Left cardiac atrium (tissue), 4 donors: ENCODE results near the gene MEIOB. TPM values are rescaled to one million over a fixed set of nuclear protein-coding genes. Genes with fewer than 3 reads are reported as not detected.
"Not testable (repeated sequence)": the region's sequence is repeated elsewhere in the genome, so short reads cannot be mapped to it uniquely, and the experiment has no call there.

Experiments used
- ATAC-seq, 2 donors: fragments of 200-7000 bp; cut with Tn5 transposase; one replicate each; pipeline ENCODE4 v1.9.1; 2020; ENCODE audit warnings: mild to moderate bottlenecking in 2 of 2, moderate library complexity in 2 of 2
- DNase-seq: peaks from one replicate; pipeline ENCODE4 v3.0.0-alpha.2; 2020
- intact Hi-C, 2 donors: fragments of 100-400 bp; cut with DNase I; formaldehyde crosslinking; loops; one replicate each; pipeline versions ENCODE4 v1.14.1 to v1.15.1; 2022 to 2023
- total RNA-seq, 2 donors: library from RNA; stranded (reverse); fragmentation: NEBNext Ultra II Directional; extraction: Animal tissue kit (Norgen Biotek cat#: 25700); gene quantifications; one replicate each; pipeline ENCODE4 v1.2.1, GENCODE V29; 2021
- donor health status: DM: no; HTN: yes; CAD: no.
- donor health status: DM: no; HTN: yes; CAD: no; lungs with severe emphysema.
- donor health status: DM: yes; HTN: yes; CAD: no.
- donor health status: Dilated cardiomyopathy.

Gene MEIOB
- total RNA-seq, 2 donors from 2014 or later = 0.18 to 0.21 TPM

DNA sequence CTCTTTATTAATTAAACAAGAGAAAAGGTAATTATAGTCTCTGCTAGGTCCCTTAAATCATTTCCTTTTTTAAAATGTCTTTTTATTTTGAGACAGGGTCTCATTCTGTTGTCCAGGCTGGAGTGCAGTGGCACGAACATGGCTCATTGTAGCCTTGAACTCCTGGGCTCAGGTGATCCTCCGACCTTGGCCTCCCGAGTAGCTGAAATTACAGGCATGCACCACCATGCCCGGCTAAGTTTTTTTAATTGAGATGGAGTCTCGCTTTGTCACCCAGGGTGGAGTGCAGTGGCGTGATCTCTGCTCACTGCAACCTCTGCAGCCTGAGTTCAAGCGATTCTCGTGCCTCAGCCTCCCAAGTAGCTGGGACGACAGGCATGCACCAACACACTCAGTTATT is 9.2 kb upstream of the MEIOB start:
- intact Hi-C loops, ATAC-seq, DNase-seq: not testable (repeated sequence)

DNA sequence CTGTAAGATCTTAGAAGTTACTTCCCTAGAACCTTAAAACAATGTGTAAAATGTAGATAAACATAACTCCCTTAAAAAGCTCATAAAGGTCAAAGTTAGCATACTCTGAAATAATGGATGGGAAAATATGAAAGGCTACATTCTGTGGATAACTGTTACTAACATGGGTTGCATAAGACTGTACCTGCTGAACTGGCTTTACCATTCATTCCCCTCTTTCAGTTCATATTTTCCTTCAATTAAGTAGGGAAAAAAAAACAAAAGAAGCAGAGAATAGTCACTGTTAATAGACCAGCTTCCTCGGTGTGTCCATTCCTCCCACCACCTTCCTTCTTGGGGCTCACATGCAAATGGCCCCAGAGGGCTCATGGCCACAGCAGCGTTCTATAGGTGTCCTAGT is 7.5 kb upstream of the MEIOB start:
- intact Hi-C loops = no loop called here
- ATAC-seq = no peak
- DNase-seq = no peak

DNA sequence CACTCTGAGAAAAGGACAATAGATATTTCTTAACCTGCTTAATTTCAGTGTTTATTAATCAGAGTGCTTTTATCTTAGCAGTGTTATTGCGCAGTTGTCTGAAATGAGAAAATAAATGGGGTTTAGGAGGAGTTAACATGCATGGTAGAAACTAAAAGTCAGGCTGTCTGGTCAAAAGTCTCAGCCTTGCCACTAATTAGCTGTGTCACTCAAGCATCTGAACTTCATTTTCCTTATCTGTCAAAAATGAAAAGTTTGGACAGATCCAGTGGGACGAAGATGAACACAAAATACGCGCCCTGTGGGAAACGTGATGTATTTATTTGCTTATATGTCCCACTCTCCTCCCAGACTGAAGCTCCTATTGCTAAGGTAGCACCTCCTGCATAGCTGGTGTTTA is 6.3 kb upstream of the MEIOB start:
- ATAC-seq (no peak), DNase-seq (no peak)
- intact Hi-C loops = no loop called here

DNA sequence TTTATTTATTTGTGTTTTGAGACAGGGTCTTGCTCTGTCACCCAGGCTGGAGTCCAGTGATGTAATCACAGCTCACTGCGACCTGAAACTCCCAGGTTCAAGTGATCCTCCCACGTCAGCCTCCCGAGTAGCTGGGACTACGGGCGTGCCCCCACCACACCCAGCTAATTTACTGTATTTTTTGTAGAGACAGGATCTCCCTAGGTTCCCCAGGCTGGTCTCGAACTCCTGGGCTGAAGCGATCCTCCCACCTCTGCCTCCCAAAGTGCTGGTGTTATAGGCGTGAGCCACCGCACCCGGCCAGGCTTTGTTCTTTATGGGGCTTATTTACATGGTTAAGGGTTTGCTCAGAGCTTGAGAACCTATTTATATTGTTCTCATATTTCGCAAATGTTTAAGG is 5.8 kb upstream of the MEIOB start:
- intact Hi-C loops = no loop called here
- no peak for ATAC-seq

DNA sequence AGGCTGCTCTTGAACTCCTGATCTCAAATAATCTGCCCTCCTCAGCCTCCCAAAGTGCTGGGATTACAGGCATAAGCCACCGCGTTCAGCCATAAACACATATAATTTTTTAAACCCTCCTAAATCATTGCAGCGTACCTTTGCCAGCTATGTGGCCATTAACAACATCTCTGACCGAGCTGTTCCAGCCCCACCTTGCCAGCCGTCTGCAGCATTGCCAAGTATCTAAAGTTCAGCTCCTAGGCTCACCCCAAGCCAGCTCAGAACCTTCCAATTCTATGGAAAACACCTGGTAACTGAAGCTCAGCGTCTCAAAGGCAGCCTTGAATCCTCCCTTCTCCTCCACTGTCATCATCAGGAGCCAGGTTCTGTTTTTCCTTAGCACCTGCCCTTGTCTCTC is 5.1 kb upstream of the MEIOB start:
- intact Hi-C loops = no loop called here
- ATAC-seq = no peak
- DNase-seq = no peak

More for the DNA sequence above, 5.8 kb upstream of the MEIOB start:
- DNase-seq = no peak

DNA sequence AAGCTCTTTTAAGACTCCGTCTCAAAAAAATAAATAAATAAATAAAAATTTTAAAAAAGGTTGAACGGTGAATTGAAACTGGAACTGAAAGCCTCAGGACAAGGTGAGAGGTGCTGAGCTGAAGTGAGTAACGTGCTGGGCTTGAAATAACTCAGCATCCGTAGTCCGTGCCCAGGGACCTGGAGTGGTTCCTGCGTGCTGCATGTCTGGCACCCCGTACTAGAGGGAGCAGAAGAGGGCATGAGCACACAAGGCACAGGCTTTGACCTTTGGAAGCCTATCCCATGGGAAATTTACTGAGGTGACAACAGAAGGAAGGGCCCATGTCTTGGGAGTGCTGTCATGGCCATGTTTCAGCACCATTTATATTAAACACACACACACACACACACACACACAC is 4.5 kb upstream of the MEIOB start:
- intact Hi-C loops = no loop called here
- DNase-seq = no peak
- ATAC-seq = no peak

DNA sequence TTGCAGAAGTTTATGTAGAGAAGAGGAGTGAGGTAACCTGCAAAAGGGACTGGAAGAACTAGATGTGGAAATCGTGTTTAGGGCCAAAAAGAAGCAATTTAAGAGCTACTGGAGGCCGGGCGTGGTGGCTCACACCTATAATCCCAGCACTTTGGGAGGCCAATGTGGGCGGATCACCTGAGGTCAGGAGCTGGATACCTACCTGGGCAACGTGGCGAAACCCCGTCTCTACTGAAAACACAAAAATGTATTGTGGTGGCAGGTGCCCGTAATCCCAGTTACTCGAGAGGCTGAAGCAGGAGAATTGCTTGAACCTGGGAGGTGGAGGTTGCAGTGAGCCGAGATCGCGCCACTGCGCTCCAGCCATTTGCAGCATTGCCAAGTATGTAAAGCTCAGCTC is 4.1 kb upstream of the MEIOB start:
- intact Hi-C loops, ATAC-seq, DNase-seq: not testable (repeated sequence)

DNA sequence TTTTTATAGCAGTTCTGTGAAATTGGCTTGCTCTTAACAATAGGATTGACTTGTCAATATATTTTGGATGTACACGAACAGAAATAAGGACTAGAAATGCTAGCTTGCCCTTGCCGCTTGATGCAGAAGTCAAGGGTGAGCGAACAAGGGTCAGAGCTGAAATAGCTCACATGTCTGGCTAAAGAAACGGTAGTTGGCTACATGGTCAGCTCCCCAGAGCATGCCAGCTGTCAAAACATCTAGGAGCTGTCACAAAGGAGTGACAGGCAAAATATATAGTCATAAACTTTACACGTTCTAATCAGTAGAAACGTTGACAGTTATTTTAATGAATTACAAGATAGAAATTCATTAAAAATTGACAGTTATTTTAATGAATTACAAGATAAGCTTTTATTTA is 2.9 kb upstream of the MEIOB start:
- no peak for ATAC-seq
- intact Hi-C loops = no loop called here
- DNase-seq = no peak

DNA sequence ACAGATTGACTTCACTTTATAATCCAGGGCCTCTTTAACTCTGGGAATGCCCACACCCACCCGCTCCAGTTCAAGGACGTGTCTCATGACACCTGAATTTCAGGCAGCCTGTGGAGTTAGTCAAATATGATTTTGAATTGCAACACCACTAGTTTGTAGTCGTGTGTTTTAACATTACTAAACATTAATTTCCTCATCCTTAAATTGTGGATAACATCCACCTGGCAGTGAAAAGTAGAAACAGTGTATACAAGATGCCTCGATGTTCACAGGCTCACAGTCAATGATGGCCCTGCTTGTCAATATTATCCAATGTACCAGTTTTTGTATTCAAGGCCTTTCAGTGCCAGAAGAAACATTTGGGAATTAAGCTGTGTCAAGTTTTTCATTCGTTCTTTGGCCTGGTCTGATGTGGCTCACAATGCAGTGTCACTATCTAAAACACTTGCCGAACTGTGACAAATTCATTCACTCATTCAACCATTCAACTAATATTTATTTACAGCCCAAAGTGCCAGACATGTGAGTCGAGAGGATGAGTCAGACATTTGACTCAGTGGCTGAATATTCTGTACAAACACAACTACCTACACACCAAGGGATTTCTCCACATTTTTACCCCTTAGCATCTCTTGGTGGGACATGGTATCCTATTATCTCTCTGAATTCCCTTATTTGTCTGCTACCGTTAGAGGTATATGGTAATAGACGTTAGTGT is 1.4 kb downstream of the MEIOB start:
- ATAC-seq = no peak
- DNase-seq = no peak
- intact Hi-C loops = no loop called here

DNA sequence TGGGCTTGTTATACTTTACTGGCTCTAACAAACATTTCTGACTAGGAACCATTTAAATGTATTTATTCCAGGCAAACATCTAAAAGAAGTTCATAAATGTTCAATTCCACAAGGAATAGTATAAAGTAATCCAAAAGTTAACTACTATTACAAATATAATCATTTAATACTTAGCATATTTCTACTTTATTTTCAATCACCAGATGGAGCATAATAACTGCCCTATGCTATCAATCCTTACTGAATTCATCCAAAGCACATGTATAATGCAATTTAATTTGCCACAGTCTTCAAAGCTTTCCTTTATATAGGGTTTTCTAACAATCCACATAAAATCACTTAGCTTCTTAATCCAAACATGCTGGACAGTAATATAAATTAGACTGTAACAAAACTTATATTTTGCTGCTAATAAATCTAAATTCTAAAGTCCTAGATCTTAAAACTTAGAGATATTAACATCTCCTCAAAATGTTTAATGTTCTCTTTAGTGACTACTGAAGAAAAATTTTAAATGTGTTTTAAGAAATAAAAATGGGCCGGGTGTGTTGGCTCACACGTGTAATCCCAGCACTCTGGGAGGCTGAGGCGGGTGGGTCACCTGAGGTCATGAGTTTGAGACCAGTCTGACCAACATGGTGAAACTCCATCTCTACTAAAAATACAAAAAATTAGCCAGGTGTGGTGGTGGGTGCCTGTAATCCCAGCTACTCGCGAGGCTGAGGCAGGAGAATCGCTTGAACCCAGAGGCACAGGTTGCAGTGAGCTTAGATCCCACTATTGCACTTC is 5.9 kb downstream of the MEIOB start:
- intact Hi-C loops = loop anchor here in 1 of 2 donors (2.0 kb wide), 1 partner anchor 65 kb away; no protein-coding TSS in a partner anchor
- DNase-seq (no peak), ATAC-seq (no peak)

DNA sequence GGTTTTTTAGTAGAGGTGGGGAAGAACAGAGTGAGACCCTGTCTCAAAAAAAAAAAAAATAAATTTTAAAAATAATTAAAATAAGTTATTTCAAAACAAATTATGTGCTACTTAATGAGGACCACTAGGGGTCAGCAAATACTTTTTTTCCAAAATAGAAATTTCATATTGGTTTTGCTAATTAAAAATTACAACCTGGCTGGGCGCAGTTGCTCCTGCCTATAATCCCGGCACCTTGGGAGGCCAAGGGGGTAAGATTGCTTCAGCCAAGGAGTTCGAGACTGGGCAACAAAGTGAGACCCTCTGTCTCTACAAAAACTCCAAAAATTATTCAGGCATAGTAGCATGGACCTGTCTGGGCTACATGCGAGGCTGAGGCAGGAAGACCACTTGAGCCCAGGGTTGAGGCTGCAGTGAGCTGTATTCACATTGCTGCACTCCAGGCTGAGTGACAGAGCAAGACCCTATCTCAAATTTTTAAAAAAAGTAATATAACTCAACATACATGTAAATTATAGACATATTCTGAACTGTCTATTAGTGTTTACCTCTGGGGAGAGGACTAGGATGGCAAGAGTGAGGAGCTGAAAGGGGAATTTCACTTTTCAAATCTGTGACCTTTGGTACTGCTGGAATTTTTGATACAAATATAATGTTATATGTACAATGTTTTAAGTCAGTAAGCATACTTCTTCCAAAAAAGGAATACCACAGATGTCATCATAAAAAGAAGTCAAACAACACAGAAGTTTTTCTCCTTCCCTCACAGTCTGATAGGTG is 8.1 kb downstream of the MEIOB start:
- intact Hi-C loops = loop anchor here in 1 of 2 donors (2.0 kb wide), 1 partner anchor 67 kb away; no protein-coding TSS in a partner anchor
- DNase-seq (no peak), ATAC-seq (no peak)

DNA sequence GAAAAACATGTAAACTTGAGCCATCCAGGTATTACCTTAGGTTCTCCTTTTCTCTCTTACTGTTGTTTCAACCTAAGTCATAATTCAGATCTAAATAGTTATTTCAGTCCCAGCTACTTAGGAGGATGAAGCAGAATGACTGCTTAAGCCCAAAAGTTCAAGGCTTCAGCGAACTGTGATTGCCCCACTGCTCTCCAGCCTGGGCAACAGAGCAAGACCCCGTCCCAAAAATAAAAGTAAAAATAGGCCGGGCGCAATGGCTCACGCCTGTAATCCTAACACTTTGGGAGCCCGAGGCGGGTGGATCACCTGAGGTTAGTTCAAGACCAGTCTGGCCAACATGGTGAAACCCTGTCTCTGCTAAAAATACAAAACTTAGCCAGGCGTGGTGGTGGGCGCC is 9.6 kb downstream of the MEIOB start:
- intact Hi-C loops = no loop called here
- DNase-seq (no peak), ATAC-seq (no peak)

DNA sequence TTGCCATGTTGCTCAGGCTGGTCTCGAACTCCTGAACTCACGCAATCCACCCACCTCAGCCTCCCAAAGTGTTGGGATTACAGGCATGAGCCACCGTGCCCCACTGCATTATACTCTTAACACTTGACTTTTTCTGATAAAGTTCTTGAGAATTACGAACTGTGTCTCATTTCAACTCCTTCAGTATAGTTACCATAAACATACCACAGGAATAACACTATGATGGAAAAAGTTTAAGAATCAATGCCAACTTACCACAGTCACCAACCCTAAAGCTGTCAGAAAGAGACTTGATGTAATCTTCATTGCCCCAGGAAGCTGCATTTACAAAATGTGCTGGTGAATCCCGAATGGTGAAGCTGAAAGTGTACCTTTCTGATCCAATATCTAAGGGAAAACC is 10.2 kb downstream of the MEIOB start:
- ATAC-seq (no peak), DNase-seq (no peak)
- intact Hi-C loops = no loop called here

DNA sequence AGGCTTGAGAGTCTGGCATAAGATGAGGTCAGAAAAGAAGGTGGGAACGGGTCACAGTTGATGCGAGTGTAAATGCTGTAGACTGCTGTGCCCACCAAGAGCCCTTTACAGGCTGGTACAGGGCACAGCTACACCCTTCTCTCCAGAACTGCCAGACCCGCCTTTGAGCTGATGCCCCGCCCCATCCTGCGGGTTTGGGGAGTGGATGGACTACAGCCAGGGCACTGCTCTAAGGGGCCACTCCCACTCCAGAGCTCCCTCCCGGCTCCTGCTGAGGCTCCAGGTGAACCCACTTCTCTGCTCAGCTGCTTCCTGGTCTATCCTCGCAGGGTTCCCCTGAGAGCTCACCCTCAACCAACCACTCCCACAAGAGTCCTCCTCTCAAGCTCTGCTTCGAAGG is 12.3 kb downstream of the MEIOB start:
- DNase-seq (no peak), ATAC-seq (peak; percentile 15 to 87)
- intact Hi-C loops = no loop called here

DNA sequence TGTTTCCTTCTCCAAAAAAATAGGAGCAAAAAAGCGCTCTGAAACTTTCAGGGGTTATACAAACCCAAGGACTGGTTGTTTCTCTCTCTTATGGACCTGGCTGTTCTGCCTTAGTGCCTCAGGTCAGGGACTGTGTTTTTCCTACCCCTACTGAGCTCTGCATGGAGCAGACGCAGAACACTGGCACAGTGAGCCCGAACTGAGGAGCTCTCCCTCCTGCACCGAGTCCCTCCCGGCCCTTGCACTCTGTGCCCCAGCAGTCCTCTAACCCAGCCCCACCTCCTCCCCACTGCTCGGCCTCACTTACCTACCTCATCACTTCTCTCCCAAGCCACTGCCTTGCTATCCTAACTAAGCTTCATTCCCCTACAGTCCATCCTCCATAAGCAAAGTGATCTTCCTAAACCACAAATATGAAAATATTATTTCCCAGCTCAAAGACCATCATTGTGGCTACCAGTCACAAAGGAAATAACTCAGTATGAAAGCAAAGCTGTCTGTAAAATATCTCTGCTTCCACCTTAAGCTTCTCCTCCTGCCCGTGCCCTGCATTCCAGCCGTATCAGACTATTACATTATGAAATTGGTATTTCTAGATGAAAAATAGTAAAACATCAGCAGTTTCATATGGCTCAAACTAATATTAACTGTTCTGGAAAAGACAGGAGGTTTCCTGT is 13.6 kb downstream of the MEIOB start:
- DNase-seq (no peak), ATAC-seq (peak in 1 of 2 donors; percentile 63)
- intact Hi-C loops = no loop called here

DNA sequence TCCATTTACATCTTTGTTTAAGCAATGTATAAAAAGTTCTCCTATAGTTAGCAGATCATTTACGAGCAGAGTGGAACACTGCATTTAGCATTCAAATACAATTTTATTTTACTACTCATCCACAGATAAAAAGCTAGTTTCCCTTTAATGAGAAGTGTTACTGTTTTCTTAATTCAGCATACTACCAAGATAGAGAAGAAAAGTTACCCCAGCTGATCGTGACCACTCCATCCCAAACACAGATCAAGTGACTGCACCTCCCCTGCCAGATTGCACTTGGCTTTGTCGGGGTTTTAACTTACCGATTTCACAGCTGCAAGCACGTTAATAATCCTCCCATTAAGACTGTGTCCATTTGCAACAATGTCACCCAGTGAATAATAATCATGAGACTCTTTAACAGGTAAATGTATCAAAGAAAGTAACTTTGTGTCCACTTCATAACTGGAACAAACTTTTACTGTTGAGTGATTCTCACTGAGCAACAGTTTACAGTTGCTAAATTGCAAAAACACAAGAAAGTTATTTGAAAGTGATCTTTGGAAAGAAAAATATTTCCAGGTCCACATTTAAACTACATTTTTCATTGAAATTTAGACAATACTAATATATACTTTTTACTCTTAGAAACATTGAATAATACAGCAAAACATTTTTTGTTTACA is 14.4 kb downstream of the MEIOB start:
- no peak for ATAC-seq
- intact Hi-C loops = no loop called here
- no peak for DNase-seq

DNA sequence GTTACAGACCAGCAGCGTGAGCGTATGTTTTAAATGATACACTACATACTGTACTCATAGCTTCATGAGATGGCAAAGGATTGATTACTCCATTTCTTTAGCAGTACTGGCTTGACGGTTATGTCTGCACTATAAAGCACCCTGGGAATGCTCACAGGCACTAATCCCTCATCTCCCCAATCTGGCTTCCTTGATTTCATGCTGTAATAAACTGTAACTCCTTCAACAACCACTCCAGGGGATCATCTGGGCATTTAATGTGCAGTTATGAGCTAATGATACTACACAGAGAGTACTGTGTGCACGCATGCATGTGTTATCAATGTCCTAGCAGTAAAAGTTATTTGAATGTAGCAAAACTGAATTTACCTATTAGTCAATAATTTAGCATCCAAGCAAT is 20.2 kb downstream of the MEIOB start:
- DNase-seq = no peak
- intact Hi-C loops = no loop called here

DNA sequence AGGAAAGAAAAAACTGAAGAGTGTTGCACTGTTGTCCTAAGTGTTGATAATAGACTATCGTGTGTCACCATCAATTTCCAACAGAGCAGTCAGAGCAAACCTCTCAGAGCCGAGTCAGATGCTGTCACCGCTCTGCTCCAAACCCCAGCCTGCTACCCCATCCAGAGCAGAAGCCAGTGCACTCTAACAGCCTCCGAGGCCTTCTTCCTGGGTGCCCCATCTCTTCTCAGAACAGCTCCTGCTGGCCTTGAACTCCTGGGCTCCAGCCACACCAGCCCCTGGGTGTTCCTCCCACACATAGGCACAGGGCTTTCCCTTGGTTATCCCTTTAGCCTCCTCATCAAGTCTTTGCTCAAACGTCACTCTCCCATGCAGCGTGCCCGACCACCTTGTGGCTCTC is 21.0 kb downstream of the MEIOB start:
- intact Hi-C loops = no loop called here
- no peak for DNase-seq
- no peak for ATAC-seq

More for the DNA sequence above, 20.2 kb downstream of the MEIOB start:
- ATAC-seq = no peak

DNA sequence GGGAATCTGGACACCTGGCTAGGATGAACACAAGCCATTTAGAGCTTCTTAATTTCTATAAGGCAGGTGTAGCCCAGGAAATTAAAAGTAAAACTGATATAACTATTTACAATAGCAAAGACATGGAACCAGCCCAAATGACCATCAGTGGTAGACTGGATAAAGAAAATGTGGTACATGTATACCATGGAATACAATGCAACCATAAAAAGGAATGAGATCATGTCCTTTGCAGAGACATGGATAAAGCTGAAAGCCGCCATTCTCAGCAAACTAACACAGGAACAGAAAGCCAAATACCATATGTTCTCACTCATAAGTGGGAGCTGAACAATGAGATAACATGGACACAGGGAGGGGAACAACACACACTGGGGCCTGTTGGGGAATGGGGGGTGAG is 25.5 kb downstream of the MEIOB start:
- intact Hi-C loops = no loop called here
- DNase-seq (no peak), ATAC-seq (no peak)
